ENCODE measurements around the gene LRRC8E. TPM values are rescaled to one million over a fixed set of nuclear protein-coding genes. Genes with fewer than 3 reads are reported as not detected.

LRRC8E gene
- total RNA-seq, 1 donor from 2014 or later: not detected

GRCh38 chr19:7933828-7934725, 45.8 kb downstream of the LRRC8E start:
- no peak for ATAC-seq (ENCODE audit: low read depth)
- H3K27ac Mint-ChIP-seq: no peak overlapping the region
- TF ChIP-seq CTCF (IDR thresholded peaks at IDR 0.05): no peak
- intact Hi-C loops (cut with micrococcal nuclease): no loop called here
- POLR2A ChIA-PET: interaction anchor here (0.6 to 1.5 kb wide), 2 partner anchors 10 to 328 kb away, joined by 3 to 11 read pairs; partner anchors contain the start of gene TIMM44
- no peak overlapping the region for H3K4me3 Mint-ChIP-seq
- H3K9me3 Mint-ChIP-seq: no peaks in the 10 kb centered on the region
- CTCF ChIA-PET: no interaction called here
- H3K4me1 Mint-ChIP-seq: peaks cover 3% of the 10 kb centered on the region
- H3K27me3 Mint-ChIP-seq: no peaks in the 10 kb centered on the region
- H3K36me3 Mint-ChIP-seq (ENCODE audit: low read depth): peaks cover 76% of the 10 kb centered on the region
- no peak for DNase-seq

- ATAC-seq (ENCODE audit: low read depth) (no peak), DNase-seq (no peak)
- Mint-ChIP-seq H3K4me1 (peaks cover 3% of the 10 kb centered on the region), H3K9me3 (no peaks in the 10 kb centered on the region), H3K4me3 (no peak overlapping the region), H3K27me3 (no peaks in the 10 kb centered on the region), H3K36me3 (ENCODE audit: low read depth) (peaks cover 75% of the 10 kb centered on the region), H3K27ac (no peak overlapping the region)
- CTCF ChIA-PET: no interaction called here
- POLR2A ChIA-PET: interaction anchor here (0.6 to 1.5 kb wide), 2 partner anchors 9 to 327 kb away, joined by 3 to 11 read pairs; partner anchors contain the start of gene TIMM44
- intact Hi-C loops (cut with micrococcal nuclease): no loop called here
- TF ChIP-seq CTCF (IDR thresholded peaks at IDR 0.05): no peak
These were observed 46.5 kb downstream of the LRRC8E start for GRCh38 chr19:7934766-7935165.

- ATAC-seq (ENCODE audit: low read depth) (no peak), DNase-seq (no peak)
- CTCF ChIA-PET: no interaction called here
- no peak for TF ChIP-seq CTCF (IDR thresholded peaks at IDR 0.05)
- intact Hi-C loops (cut with micrococcal nuclease): loop anchor here (5.0 kb wide), 2 partner anchors 266 to 374 kb away; partner anchors contain the start of gene CERS4
- POLR2A ChIA-PET: no interaction called here
- Mint-ChIP-seq H3K36me3 (ENCODE audit: low read depth) (peaks cover 50% of the 10 kb centered on the region), H3K27ac (no peak overlapping the region), H3K9me3 (no peaks in the 10 kb centered on the region), H3K4me1 (peaks cover 33% of the 10 kb centered on the region), H3K27me3 (no peaks in the 10 kb centered on the region), H3K4me3 (peak overlapping the region; percentile 38)
These were observed 52.5 kb downstream of the LRRC8E start for GRCh38 chr19:7940841-7941240.

- peaks cover 33% of the 10 kb centered on the region for H3K4me1 Mint-ChIP-seq
- no peaks in the 10 kb centered on the region for H3K9me3 Mint-ChIP-seq
- H3K27ac Mint-ChIP-seq: no peak overlapping the region
- intact Hi-C loops (cut with micrococcal nuclease): loop anchor here (2.0 to 5.0 kb wide), 3 partner anchors 73 to 375 kb away; partner anchors contain the start of gene CERS4
- no peak for ATAC-seq (ENCODE audit: low read depth)
- H3K36me3 Mint-ChIP-seq (ENCODE audit: low read depth): peaks cover 40% of the 10 kb centered on the region
- no peak for TF ChIP-seq CTCF (IDR thresholded peaks at IDR 0.05)
- ChIA-PET POLR2A (interaction anchor here (1.6 to 2.6 kb wide), 2 partner anchors 63 to 73 kb away, joined by 7 to 13 read pairs; partner anchors contain the start of gene ELAVL1), CTCF (no interaction called here)
- H3K4me3 Mint-ChIP-seq: peak overlapping the region; percentile 60
- no peak for DNase-seq
- H3K27me3 Mint-ChIP-seq: no peaks in the 10 kb centered on the region
These were observed 53.7 kb downstream of the LRRC8E start for GRCh38 chr19:7941895-7942596.

Data from activated B cell treated with CpG ODN at 0.5 μM for 24 hours (primary cell).